KBM-7 (cell line): ENCODE measurements around the gene OSCP1.

Source experiments
- DNase-seq: peaks from one replicate; pipeline ENCODE4 v3.0.0-alpha.2; 2015
- in situ Hi-C: fragments of 300-500 bp; cut with MboI; formaldehyde crosslinking; loops from 2 replicates; pipeline ENCODE4 v1.14.3; 2020; ENCODE audit warnings: low sequenced_read_pairs, low pct_unique_long_range_greater_than_20kb, mixed read lengths

OSCP1 gene

DNA sequence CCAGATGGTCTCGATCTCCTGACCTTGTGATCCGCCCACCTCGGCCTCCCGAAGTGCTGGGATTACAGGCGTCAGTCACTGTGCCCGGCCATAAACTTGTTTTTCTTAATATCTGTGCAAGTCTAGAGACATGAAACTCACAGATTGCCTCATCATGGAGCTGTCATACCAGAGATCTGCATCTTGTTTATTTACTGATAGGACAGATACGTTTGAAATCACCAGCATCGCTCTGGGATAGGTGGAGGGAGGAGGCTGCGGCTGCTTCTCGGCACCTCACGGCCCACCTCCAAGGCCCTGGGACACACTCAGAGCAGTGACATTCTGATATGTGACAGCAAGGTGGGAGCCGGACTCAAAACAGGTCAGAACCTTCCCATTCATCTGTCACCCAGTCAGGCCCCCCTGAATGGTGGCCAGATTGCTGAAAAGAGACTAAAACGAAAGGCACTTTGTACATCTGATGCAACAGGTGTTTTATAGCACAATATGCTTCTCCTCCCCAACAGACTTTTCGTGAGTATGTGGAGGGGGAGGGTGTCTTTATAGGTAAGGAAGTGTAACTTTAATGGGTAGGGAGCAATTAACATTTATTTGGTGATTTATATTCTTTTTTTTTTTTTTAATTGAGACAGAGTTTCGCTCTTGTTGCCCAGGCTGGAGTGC is 34.5 kb downstream of the OSCP1 start:
- in situ Hi-C loops, result no loop called here
- no peak for DNase-seq

DNA sequence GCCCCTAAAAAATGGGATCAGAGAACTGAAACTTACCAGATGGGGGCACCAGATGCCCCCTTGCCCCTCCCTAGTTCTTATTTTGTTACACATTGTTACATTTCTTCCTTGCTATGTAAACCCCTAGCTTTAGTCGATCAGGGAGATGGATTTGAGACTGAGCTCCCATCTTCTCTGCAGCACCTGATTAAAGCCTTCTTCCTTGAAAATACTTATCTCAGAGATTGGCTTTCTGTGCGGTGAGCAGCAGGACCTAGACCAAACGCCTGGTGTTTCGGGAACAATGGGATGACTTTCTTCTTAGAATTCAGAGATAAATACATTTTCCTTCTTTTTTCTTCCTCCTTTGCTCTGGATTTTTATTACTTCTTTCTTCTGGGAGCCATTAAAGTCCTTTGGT is 35.9 kb downstream of the OSCP1 start:
- in situ Hi-C loops, result no loop called here
- DNase-seq, result no peak

DNA sequence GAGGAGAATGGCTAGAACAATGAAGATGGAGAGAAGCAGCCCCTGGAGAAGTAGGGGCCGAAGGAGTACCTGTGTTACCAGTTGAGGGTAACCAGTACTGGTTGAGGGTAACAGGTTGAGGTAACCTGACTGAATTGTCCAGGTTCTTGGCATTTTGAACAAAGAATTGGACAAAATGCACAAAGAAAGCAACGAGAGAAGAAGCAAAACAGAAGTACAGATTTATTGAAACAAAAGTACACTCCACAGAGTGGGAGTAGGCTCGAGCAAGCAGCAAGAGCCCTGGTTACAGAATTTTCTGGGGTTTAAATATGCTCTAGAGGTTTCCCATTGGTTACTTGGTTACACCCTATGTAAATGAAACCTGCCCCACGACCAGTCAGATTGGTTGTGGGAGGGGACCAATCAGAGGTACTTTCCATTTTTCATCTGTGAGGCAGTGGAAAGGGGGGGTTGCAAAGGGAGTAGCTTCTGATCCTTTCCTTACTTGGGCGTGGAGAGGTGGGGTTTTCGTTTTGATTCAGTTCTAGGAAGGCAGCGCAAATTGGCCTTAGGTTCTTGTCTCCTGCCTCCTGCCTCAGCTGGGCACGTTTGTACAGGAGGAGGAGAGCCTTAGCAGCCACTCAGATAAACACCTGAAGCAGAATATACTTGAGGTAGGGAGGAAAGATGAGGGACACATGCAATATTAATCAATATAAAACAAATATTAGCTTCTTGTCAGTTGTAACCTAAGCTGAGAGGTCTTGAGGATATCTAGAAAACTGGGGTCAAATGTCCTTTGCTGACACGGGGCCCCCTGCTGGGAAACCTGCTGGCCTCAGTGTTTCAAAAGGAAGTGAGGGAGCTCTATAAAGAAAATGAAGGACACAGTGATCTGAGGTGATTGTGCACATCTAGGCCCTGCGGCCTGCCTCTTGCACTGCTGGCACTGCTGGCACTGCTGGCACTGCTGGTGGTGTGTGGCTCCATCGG is 38.3 kb downstream of the OSCP1 start:
- peak; percentile 29 for DNase-seq
- in situ Hi-C loops, result no loop called here

DNA sequence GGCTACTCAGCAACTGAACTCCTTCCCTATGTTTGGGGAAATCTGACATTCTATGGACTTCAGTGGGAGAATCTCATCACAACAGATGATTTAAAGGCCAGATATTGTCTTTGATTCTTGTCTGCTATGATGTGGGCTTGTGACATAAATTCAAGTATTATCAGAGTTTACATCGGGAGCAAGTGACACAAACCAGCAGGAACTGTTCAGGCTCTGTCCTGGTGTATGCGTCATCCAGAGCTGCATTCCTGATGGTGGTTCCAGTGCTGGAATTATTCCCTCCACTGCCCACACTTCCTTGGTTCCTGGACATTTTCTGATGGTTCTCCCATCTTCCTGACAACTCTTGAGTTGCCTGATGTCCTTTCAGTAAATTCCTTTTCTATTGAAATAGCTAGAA is 41.8 kb downstream of the OSCP1 start:
- in situ Hi-C loops, result no loop called here
- DNase-seq, result no peak

DNA sequence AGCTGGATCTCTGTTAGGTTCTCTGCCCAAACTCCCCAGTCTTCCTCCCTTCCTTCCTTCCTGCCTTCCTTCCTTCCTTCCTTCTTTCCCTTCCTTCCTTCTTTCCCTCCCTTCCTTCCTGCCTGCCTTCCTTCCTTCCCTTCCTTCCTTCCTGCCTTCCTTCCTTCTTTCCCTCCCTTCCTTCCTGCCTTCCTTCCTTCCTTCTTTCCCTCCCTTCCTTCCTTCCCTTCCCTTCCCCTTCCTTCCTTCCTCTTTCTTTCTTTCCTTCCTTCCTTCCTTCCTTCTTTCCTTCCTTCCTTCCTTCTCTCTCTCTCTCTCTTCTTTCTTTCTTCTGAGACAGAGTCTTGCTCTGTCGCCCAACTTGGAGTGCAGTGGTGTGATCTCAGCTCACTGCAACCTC is 43.8 kb downstream of the OSCP1 start:
- in situ Hi-C loops, result no loop called here
- DNase-seq, result no peak

DNA sequence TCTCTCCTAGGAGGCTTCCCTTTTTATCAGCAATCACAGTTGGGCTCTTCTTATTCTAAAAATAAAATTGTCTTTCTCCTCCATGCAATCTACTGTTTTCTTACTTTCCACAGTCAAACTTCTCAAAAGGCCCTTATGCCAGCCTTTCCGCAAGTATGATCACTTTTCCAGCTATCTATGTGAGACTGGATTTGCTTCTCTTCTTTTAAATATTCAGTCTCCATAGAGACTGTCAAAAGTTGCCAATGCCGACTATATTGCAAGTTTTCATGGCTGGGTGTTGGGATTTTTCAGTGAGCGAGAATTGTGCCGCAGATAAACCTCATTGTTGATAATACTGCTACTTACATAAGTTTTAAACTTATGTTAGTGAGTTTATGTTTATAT is 47.8 kb downstream of the OSCP1 start:
- in situ Hi-C loops, result no loop called here

DNA sequence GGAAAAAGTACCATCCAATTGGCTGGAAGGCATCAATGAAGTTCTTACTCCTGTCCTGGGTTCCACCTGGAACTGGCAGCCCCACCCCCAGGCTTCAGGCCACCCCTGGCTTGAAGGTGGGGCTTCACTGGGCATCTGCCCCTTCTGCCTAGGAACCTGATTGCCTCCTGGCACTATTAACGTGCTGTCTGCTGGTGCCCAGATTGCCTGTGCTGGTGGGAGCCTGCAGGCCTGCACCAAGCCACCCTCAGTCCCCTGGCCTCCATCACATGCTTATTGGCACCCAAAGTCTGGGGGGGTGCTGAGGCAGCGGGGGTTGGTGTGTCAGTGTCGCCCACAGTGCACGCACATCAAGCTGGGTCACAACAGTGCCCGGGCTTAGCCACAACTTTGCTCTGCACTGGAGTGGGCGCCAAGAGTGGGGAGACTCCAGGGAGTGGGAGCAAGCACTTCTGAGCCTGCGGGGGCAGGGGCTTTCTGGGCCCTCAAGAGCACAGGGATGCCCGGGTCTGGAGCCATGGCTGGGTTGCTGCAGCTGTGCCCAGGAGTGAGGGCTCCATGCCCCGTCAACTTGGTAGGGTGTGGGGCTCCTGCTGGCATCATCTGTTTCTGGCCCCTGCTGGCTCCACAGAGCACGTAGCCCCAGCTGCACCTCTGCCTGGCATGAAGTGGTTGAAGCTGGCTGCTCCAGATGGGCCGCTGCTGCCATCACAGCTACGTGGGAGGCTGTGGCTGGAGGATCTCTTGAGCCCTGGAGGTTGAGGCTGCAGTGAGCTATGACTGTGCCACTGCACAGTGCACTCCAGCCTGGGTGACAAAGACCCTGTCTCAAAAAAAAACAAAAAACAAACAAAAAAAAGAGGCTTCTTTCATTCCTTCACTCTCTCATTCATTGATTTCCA is 48.4 kb downstream of the OSCP1 start:
- in situ Hi-C loops, result no loop called here
- no peak for DNase-seq

More for the DNA sequence above, 47.8 kb downstream of the OSCP1 start:
- DNase-seq, result no peak

DNA sequence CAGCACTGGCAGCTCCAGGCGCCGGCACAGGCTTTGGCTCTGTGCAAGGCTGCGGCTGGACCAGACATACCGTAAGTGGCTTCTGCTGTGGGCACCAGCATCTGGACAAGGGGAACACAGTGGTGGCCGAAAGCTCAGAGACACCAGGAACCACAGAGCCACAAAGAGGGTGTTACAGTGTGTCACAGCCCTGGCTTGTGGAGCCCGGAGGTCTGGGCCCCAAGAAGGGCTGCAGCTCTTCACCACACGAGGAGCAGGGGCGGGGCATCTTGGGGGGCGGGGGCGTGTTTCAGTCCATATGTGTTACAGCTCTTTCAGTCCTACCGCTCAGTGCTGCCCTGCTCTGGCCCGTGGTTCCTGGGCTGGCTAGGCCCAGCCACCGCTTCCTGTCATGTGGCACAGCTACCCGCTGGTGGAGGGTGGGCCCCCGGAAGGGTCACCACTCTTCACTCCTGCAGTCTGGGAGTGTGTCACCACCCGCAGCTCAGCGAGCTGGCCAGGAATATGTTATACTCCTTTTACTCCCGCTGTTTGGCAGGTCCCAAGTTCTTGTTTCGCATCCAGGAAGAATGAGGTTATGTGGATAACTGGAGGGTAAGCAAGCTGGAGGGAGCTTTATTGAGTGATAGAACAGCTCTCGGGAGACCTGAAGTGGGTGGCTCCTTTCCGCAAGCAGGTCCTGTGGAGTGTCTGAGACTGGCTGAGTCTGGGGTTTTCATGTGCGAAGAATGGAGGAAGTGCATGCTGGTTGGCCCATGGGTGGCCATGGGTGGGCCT is 49.2 kb downstream of the OSCP1 start:
- in situ Hi-C loops, result no loop called here
- peak; percentile 53 for DNase-seq

DNA sequence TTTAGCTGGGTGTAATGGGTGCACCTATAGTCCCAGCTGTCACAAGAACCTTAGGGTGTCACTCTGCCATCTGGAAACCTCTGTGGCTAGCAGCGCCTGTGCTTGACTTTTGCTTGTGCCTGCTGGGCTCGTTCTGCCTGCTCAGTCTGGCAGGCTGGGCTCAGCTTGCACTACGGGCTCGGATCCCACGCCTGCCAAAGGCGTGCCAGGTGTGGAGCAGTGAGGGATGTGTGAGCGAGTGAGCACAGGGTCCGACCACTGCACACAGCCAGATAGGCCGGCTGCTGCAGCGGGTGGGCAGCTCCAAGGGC is 49.8 kb downstream of the OSCP1 start:
- no peak for DNase-seq
- in situ Hi-C loops, result no loop called here

DNA sequence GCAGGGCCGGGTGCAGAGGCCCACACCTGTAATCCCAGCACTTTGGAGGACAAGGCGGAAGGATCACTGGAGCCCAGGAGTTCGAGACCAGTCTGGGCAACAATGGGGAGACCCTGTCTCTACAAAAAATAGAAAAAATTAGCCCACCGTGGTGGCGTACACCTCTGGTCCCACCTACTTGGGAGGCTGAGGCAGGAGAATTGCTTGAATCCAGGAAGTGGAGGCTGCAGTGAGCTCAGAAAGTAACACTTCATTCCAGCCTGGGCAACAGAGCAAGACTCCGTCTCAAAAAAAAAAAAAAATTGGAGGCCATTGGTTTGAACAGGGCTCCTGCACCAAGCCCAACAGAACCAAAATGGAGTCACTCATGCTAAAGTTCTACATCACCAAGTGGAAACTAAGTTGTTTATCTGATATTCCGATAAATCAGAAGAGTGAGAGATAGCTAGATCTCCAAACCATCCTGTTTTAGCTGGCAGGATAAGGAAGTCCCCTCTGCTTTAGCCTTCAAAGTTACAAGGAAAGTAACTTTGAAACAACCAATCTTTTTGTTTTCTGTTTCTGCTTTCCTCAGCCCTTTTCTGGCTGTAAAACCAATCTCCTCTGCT is 51.8 kb downstream of the OSCP1 start:
- in situ Hi-C loops, result no loop called here
- DNase-seq, result no peak

DNA sequence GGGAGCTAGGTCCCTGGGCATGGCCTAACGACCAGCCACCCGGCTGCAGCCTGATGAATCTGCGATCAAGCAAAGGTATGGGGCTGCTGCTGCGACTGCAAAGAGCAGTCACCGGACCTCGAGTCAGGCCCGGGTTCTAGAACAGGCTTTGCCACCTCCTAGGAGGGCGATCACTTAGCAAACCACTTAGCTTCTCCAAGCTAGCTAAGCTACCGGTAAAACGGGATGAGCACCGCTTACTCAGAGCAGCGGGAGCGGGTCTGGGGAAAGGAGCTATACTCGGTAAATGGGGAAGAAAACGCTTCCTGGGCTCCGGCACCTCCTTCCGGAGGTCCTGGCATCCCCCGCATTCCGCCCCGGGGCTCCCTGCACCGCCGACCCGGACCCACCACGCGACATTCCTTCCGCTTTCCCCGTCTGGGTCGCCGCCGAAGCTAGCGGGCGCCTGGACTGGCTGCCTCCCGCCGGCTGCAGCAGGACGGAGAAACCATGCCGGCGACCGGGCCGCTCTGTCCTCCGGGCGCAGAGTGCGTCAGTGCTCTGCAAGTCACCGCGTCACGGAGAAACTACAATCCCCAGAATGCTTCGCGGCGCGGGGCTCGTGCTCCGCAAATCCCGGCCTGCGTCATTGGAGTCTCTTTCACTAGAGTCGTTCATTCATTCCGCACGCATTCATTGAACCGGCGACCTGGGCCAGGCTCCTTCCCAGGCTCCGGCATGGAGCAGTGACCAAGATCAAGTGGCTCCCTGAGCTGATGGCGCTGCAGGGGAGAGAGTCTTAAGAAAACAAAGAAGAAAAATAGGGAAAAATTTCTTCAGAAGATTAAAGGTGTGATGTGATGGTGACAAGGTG is 52.6 kb downstream of the OSCP1 start, which contains the start of gene LSM10:
Gene LSM10 (minus strand): TSS at position 531 of the 853 bp plus-strand sequence. CDS start 3,779 bp downstream, outside the sequence.
- DNase-seq, result peak; percentile 91
- in situ Hi-C loops, result no loop called here

DNA sequence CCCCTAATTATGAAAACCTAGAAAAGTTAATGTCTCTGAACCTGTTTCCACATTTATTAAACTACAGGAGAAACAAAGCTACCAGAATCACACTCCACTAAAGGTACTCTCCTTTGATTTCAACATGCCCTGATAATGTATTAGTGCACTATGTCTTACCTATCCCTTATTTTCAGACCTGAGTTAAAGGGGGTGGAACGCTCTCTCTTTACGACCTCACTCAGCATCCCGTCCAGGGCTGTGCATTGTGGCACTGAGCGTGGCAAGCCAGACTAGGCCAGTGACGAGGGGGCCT is 53.2 kb downstream of the OSCP1 start:
- in situ Hi-C loops, result no loop called here
- DNase-seq, result no peak

DNA sequence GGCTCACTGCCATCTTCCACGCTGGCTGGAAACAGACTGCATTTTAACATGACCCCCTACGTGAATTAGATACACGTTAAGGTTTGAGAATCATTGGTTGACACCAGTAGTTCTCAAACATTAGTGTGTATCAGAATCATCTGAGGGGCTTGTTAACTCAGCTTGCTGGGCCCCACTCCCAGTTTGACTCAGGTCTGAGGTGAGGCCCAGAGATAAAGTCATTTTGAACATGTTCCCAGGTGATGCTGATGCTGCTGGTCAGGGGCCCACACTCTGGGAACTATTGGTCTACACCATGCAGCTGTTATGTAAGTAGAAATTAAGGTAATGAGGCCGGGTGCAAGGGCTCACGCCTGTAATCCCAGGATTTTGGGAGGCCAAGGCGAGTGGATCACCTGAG is 53.9 kb downstream of the OSCP1 start:
- in situ Hi-C loops, result no loop called here
- no peak for DNase-seq

DNA sequence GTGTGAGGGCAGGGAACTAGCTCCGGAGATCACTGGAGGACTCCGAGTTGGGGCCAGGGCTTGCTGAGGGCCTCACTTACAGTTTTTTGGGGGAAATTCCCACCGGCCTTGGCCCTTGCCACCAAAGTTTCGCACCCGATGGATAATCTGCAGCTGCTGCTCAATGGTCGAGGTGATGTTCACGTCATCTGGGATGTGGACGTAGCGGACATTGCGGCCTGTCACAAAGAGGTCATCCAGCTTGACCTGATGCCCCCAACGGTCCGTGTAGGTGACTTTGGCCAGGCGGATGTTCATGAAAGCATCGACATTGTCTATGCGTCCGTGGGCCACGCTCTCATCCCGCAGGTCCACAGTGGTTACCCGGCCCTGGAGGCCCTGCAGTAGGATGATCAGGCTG is 56.6 kb downstream of the OSCP1 start:
- in situ Hi-C loops, result no loop called here

DNA sequence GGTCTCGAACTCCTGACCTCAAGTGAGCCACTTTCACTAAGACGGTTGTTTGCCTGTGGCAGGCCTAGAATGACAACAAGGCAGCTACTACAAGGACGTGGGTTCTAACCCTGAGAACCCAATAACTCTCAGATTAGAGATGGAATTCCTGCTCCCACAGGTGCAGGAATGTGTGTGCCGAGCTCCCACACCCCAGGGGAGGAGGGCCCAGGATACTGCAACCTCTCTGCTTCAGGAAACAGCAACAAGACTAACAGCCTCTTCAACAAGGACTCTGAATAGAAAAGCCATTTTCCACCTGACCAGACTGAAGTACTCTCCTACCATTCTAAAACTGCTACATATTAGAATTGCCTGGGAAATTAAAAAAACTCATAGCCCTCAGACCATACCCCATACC is 57.4 kb downstream of the OSCP1 start:
- in situ Hi-C loops, result no loop called here

More for the DNA sequence above, 56.6 kb downstream of the OSCP1 start:
- DNase-seq, result no peak

DNA sequence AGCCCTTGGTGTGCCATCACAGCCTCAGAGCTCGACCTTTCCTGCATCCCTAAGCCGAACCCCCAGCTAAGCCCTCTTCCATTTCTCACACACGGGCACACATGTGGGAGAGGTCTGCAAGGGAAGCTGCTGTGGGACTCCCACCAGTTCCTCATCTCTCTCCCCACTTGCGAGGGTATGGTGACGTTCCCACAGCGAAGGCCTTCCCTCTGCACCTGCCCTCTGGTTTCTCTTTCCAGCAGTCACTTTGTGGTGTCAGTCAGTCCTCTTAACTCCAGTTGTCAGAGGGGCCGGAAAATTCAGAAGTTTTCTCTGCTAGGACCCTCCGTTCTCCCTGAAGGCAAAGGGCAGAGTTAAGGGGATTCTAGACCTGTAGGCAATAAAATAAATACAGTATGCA is 59.0 kb downstream of the OSCP1 start:
- no peak for DNase-seq
- in situ Hi-C loops, result no loop called here

More for the DNA sequence above, 57.4 kb downstream of the OSCP1 start:
- no peak for DNase-seq

DNA sequence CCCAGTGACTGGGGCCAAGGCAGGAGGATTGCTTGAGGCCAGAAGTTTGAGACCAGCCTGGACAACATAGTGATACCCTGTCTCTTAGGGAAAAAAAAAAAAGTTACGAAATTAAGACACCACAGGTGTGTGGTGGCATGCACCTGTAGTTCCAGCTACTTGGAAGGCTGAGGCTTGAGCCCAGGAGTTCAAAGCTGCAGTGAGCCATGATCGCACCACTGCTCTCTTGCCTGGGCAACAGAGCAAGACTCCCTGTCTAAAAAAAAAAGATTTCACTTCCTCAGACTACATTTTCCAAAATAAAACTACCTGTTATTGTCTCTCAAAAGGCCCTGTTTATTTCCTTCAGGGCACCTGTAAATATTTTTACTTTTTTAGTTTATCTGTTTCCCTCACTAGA is 59.8 kb downstream of the OSCP1 start:
- in situ Hi-C loops, result no loop called here
- no peak for DNase-seq

DNA sequence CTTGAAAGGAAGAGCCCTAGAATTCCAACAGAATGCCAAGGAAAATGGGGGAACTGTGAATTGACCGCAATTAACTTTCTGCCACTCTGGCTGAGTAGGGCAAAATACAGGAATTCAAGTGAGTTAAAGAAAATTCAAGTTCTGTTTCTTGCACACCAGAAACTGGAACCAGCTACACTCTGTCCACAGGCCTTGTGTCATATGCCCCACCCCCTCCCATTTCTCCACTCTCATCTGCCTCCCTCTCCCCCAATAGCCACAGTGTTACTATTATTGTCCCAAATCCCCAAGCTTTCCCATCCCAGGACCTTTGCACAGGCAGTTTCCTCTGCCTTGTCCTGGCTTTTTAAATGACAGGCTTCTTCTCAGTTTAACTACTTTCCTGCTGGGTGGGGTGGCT is 60.3 kb downstream of the OSCP1 start:
- in situ Hi-C loops, result no loop called here
- no peak for DNase-seq
